Spleen (tissue), 7 donors: ENCODE data around the gene BPIFB1.

Experiments
- POLR2A ChIP-seq, 3 donors: fragments of 450-650 bp; IDR thresholded peaks; one replicate each; pipeline ENCODE4 v1.5.1; 2017; ENCODE audit warnings: antibody characterized with exemption in 3 of 3, mild to moderate bottlenecking in 1 of 3
- TF ChIP-seq, protein P1 (sequence below), 11 experiments: fragments of 200-600 bp in 7 of 11; fragments of 450-650 bp in 4 of 11; sonication (generic) in 4 of 11; IDR thresholded peaks in 8 of 11; conservative IDR thresholded peaks in 3 of 11; 1 replicate in 7 of 11; 2 replicates in 4 of 11; pipeline versions ENCODE4 v1.4.0 to v1.8.0; 2016 to 2021; ENCODE audit warnings: antibody characterized with exemption in 11 of 11, inconsistent platforms in 4 of 11, mild to moderate bottlenecking in 1 of 11
- donor health status: DM: no; HTN: no; CAD: no; lungs with moderate emphysema.
- donor health status: DM: no; HTN: no; CAD: no.
- donor health status: DM: no; HTN: no; CAD: no.

GRCh38 chr20:33255005-33255404 is 28.0 kb upstream of the BPIFB1 start:
- TF ChIP-seq, protein P1, sequence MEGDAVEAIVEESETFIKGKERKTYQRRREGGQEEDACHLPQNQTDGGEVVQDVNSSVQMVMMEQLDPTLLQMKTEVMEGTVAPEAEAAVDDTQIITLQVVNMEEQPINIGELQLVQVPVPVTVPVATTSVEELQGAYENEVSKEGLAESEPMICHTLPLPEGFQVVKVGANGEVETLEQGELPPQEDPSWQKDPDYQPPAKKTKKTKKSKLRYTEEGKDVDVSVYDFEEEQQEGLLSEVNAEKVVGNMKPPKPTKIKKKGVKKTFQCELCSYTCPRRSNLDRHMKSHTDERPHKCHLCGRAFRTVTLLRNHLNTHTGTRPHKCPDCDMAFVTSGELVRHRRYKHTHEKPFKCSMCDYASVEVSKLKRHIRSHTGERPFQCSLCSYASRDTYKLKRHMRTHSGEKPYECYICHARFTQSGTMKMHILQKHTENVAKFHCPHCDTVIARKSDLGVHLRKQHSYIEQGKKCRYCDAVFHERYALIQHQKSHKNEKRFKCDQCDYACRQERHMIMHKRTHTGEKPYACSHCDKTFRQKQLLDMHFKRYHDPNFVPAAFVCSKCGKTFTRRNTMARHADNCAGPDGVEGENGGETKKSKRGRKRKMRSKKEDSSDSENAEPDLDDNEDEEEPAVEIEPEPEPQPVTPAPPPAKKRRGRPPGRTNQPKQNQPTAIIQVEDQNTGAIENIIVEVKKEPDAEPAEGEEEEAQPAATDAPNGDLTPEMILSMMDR (IDR thresholded peaks at IDR 0.05 in 8 of 11, conservative IDR thresholded peaks at IDR 0.05 in 3 of 11), result no peak
- no peak for TF ChIP-seq POLR2A (IDR thresholded peaks at IDR 0.05)
